HEK293 (cell line): ENCODE results near the gene SIRT1.

ENCODE experiments used
- FEZF1 ChIP-seq: fragments of 450-650 bp; formaldehyde crosslinking; IDR thresholded peaks from 2 replicates; pipeline ENCODE4 v1.5.1; 2016; ENCODE audit warnings: missing biosample characterization, missing genetic modification characterization
- RBAK ChIP-seq: fragments of 450-650 bp; formaldehyde crosslinking; IDR thresholded peaks from 2 replicates; pipeline ENCODE4 v1.5.1; 2016; ENCODE audit warnings: missing biosample characterization, missing genetic modification characterization
- ZFP37 ChIP-seq: fragments of 450-650 bp; formaldehyde crosslinking; IDR thresholded peaks from 2 replicates; pipeline ENCODE4 v1.5.1; 2016; ENCODE audit warnings: missing biosample characterization, missing genetic modification characterization
- ZNF114 ChIP-seq: fragments of 450-650 bp; formaldehyde crosslinking; IDR thresholded peaks from 2 replicates; pipeline ENCODE4 v1.5.0; 2017; ENCODE audit warnings: missing biosample characterization, missing genetic modification characterization
- ZNF133 ChIP-seq: fragments of 450-650 bp; formaldehyde crosslinking; IDR thresholded peaks from 2 replicates; pipeline ENCODE4 v1.5.1; 2016; ENCODE audit warnings: missing biosample characterization, missing genetic modification characterization
- ZNF140 ChIP-seq: fragments of 450-650 bp; formaldehyde crosslinking; IDR thresholded peaks from 2 replicates; pipeline ENCODE4 v1.5.1; 2016; ENCODE audit warnings: missing biosample characterization, missing genetic modification characterization
- ZNF341 ChIP-seq: fragments of 450-650 bp; formaldehyde crosslinking; IDR thresholded peaks from 2 replicates; pipeline ENCODE4; 2016; ENCODE audit warnings: low read depth, missing biosample characterization, missing genetic modification characterization
- ZNF366 ChIP-seq: fragments of 450-650 bp; formaldehyde crosslinking; conservative IDR thresholded peaks from 2 replicates; pipeline ENCODE4 v1.5.1; 2016; ENCODE audit warnings: missing biosample characterization, missing genetic modification characterization
- ZNF416 ChIP-seq: fragments of 450-650 bp; formaldehyde crosslinking; IDR thresholded peaks from 2 replicates; pipeline ENCODE4 v1.5.1; 2016; ENCODE audit warnings: missing biosample characterization, missing genetic modification characterization
- ZNF530 ChIP-seq: fragments of 450-650 bp; formaldehyde crosslinking; IDR thresholded peaks from 2 replicates; pipeline ENCODE4 v1.5.1; 2016; ENCODE audit warnings: low read depth, missing biosample characterization, missing genetic modification characterization
- ZNF544 ChIP-seq: fragments of 450-650 bp; formaldehyde crosslinking; IDR thresholded peaks from 2 replicates; pipeline ENCODE4 v1.5.0; 2017; ENCODE audit warnings: missing biosample characterization, missing genetic modification characterization
- ZNF555 ChIP-seq: fragments of 450-650 bp; formaldehyde crosslinking; conservative IDR thresholded peaks from 2 replicates; pipeline ENCODE4 v1.5.1; 2017; ENCODE audit warnings: missing biosample characterization, mild to moderate bottlenecking, missing genetic modification characterization, inconsistent platforms
- ZNF626 ChIP-seq: fragments of 450-650 bp; sonication (Bioruptor Pico); formaldehyde crosslinking; IDR thresholded peaks from 2 replicates; pipeline ENCODE4 v1.5.1; 2018; ENCODE audit warnings: missing biosample characterization, missing genetic modification characterization, inconsistent platforms
- TF ChIP-seq, protein P1 (sequence below): fragments of 450-650 bp; formaldehyde crosslinking; conservative IDR thresholded peaks from 2 replicates; pipeline ENCODE4 v1.5.1; 2016; ENCODE audit warnings: low read depth, missing biosample characterization, missing genetic modification characterization
- TF ChIP-seq, protein P2 (sequence below): fragments of 450-650 bp; formaldehyde crosslinking; IDR thresholded peaks from 2 replicates; pipeline ENCODE4 v1.5.1; 2016; ENCODE audit warnings: missing biosample characterization, missing genetic modification characterization
- TF ChIP-seq, protein P3 (sequence below): fragments of 450-650 bp; formaldehyde crosslinking; IDR thresholded peaks from 2 replicates; pipeline ENCODE4 v1.5.1; 2016; ENCODE audit warnings: missing biosample characterization, missing genetic modification characterization, low read depth
- TF ChIP-seq, protein P4 (sequence below): fragments of 450-650 bp; formaldehyde crosslinking; IDR thresholded peaks from 2 replicates; pipeline ENCODE4 v1.5.1; 2016; ENCODE audit warnings: missing biosample characterization, missing genetic modification characterization
- TF ChIP-seq, protein P5 (sequence below): sonication (generic); formaldehyde crosslinking; IDR thresholded peaks from 2 replicates; pipeline ENCODE4 v1.8.1; 2022; ENCODE audit warnings: mild to moderate bottlenecking, moderate library complexity, missing genetic modification reagents
- TF ChIP-seq, protein P6 (sequence below): fragments of 450-650 bp; formaldehyde crosslinking; conservative IDR thresholded peaks from 2 replicates; pipeline ENCODE4 v1.5.1; 2016; ENCODE audit warnings: low read depth, missing biosample characterization, missing genetic modification characterization
- TF ChIP-seq, protein P7 (sequence below): fragments of 450-650 bp; formaldehyde crosslinking; IDR thresholded peaks from 2 replicates; pipeline ENCODE4 v1.5.1; 2017; ENCODE audit warnings: missing biosample characterization, missing genetic modification characterization

Gene SIRT1

DNA sequence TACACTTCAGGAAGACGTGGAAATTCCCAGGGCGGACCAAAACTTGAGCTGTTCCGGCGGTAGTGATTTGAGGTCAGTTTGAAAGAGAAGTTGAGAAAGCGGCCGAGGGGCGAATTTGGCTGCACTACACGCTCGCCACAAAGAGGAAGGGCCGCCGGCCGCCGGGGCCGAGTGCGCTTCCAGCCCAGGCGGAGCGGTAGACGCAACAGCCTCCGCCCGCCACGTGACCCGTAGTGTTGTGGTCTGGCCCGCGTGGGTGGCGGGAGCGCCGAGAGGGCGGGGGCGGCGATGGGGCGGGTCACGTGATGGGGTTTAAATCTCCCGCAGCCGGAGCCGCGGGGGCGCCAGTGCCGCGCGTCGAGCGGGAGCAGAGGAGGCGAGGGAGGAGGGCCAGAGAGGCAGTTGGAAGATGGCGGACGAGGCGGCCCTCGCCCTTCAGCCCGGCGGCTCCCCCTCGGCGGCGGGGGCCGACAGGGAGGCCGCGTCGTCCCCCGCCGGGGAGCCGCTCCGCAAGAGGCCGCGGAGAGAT, at the start of gene SIRT1 (continued):
- TF ChIP-seq, protein P1, sequence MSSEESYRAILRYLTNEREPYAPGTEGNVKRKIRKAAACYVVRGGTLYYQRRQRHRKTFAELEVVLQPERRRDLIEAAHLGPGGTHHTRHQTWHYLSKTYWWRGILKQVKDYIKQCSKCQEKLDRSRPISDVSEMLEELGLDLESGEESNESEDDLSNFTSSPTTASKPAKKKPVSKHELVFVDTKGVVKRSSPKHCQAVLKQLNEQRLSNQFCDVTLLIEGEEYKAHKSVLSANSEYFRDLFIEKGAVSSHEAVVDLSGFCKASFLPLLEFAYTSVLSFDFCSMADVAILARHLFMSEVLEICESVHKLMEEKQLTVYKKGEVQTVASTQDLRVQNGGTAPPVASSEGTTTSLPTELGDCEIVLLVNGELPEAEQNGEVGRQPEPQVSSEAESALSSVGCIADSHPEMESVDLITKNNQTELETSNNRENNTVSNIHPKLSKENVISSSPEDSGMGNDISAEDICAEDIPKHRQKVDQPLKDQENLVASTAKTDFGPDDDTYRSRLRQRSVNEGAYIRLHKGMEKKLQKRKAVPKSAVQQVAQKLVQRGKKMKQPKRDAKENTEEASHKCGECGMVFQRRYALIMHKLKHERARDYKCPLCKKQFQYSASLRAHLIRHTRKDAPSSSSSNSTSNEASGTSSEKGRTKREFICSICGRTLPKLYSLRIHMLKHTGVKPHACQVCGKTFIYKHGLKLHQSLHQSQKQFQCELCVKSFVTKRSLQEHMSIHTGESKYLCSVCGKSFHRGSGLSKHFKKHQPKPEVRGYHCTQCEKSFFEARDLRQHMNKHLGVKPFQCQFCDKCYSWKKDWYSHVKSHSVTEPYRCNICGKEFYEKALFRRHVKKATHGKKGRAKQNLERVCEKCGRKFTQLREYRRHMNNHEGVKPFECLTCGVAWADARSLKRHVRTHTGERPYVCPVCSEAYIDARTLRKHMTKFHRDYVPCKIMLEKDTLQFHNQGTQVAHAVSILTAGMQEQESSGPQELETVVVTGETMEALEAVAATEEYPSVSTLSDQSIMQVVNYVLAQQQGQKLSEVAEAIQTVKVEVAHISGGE = peak; percentile 77
- peak; percentile 99 for TF ChIP-seq ZNF341
- TF ChIP-seq ZNF133 (tag by site-specific recombination) = no peak
- TF ChIP-seq, protein P2, sequence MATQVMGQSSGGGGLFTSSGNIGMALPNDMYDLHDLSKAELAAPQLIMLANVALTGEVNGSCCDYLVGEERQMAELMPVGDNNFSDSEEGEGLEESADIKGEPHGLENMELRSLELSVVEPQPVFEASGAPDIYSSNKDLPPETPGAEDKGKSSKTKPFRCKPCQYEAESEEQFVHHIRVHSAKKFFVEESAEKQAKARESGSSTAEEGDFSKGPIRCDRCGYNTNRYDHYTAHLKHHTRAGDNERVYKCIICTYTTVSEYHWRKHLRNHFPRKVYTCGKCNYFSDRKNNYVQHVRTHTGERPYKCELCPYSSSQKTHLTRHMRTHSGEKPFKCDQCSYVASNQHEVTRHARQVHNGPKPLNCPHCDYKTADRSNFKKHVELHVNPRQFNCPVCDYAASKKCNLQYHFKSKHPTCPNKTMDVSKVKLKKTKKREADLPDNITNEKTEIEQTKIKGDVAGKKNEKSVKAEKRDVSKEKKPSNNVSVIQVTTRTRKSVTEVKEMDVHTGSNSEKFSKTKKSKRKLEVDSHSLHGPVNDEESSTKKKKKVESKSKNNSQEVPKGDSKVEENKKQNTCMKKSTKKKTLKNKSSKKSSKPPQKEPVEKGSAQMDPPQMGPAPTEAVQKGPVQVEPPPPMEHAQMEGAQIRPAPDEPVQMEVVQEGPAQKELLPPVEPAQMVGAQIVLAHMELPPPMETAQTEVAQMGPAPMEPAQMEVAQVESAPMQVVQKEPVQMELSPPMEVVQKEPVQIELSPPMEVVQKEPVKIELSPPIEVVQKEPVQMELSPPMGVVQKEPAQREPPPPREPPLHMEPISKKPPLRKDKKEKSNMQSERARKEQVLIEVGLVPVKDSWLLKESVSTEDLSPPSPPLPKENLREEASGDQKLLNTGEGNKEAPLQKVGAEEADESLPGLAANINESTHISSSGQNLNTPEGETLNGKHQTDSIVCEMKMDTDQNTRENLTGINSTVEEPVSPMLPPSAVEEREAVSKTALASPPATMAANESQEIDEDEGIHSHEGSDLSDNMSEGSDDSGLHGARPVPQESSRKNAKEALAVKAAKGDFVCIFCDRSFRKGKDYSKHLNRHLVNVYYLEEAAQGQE (tag by site-specific recombination) = no peak
- peak; percentile 73 for TF ChIP-seq FEZF1 (tag by site-specific recombination)
- TF ChIP-seq, protein P3, sequence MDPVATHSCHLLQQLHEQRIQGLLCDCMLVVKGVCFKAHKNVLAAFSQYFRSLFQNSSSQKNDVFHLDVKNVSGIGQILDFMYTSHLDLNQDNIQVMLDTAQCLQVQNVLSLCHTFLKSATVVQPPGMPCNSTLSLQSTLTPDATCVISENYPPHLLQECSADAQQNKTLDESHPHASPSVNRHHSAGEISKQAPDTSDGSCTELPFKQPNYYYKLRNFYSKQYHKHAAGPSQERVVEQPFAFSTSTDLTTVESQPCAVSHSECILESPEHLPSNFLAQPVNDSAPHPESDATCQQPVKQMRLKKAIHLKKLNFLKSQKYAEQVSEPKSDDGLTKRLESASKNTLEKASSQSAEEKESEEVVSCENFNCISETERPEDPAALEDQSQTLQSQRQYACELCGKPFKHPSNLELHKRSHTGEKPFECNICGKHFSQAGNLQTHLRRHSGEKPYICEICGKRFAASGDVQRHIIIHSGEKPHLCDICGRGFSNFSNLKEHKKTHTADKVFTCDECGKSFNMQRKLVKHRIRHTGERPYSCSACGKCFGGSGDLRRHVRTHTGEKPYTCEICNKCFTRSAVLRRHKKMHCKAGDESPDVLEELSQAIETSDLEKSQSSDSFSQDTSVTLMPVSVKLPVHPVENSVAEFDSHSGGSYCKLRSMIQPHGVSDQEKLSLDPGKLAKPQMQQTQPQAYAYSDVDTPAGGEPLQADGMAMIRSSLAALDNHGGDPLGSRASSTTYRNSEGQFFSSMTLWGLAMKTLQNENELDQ (tag by site-specific recombination) = no peak
- TF ChIP-seq, protein P4, sequence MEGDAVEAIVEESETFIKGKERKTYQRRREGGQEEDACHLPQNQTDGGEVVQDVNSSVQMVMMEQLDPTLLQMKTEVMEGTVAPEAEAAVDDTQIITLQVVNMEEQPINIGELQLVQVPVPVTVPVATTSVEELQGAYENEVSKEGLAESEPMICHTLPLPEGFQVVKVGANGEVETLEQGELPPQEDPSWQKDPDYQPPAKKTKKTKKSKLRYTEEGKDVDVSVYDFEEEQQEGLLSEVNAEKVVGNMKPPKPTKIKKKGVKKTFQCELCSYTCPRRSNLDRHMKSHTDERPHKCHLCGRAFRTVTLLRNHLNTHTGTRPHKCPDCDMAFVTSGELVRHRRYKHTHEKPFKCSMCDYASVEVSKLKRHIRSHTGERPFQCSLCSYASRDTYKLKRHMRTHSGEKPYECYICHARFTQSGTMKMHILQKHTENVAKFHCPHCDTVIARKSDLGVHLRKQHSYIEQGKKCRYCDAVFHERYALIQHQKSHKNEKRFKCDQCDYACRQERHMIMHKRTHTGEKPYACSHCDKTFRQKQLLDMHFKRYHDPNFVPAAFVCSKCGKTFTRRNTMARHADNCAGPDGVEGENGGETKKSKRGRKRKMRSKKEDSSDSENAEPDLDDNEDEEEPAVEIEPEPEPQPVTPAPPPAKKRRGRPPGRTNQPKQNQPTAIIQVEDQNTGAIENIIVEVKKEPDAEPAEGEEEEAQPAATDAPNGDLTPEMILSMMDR = peak; percentile 47; the same call in 1 of the 2 replicates
- TF ChIP-seq ZFP37 = peak; percentile 62
- TF ChIP-seq ZNF140 (tag by site-specific recombination) = no peak
- no peak for TF ChIP-seq RBAK
- TF ChIP-seq ZNF366 (tag by site-specific recombination) = no peak; the same call in 1 of the 2 replicates
- TF ChIP-seq ZNF544 (tag by site-specific recombination) = no peak
- TF ChIP-seq ZNF416 = no peak
- TF ChIP-seq ZNF555 = no peak
- no peak for TF ChIP-seq ZNF626 (tag by site-specific recombination)
- TF ChIP-seq, protein P5, sequence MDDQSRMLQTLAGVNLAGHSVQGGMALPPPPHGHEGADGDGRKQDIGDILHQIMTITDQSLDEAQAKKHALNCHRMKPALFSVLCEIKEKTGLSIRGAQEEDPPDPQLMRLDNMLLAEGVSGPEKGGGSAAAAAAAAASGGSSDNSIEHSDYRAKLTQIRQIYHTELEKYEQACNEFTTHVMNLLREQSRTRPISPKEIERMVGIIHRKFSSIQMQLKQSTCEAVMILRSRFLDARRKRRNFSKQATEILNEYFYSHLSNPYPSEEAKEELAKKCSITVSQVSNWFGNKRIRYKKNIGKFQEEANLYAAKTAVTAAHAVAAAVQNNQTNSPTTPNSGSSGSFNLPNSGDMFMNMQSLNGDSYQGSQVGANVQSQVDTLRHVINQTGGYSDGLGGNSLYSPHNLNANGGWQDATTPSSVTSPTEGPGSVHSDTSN (CRISPR knock-in tag) = peak; percentile 62; the same call in 1 of the 2 replicates
- TF ChIP-seq ZNF530 = no peak
- TF ChIP-seq, protein P6, sequence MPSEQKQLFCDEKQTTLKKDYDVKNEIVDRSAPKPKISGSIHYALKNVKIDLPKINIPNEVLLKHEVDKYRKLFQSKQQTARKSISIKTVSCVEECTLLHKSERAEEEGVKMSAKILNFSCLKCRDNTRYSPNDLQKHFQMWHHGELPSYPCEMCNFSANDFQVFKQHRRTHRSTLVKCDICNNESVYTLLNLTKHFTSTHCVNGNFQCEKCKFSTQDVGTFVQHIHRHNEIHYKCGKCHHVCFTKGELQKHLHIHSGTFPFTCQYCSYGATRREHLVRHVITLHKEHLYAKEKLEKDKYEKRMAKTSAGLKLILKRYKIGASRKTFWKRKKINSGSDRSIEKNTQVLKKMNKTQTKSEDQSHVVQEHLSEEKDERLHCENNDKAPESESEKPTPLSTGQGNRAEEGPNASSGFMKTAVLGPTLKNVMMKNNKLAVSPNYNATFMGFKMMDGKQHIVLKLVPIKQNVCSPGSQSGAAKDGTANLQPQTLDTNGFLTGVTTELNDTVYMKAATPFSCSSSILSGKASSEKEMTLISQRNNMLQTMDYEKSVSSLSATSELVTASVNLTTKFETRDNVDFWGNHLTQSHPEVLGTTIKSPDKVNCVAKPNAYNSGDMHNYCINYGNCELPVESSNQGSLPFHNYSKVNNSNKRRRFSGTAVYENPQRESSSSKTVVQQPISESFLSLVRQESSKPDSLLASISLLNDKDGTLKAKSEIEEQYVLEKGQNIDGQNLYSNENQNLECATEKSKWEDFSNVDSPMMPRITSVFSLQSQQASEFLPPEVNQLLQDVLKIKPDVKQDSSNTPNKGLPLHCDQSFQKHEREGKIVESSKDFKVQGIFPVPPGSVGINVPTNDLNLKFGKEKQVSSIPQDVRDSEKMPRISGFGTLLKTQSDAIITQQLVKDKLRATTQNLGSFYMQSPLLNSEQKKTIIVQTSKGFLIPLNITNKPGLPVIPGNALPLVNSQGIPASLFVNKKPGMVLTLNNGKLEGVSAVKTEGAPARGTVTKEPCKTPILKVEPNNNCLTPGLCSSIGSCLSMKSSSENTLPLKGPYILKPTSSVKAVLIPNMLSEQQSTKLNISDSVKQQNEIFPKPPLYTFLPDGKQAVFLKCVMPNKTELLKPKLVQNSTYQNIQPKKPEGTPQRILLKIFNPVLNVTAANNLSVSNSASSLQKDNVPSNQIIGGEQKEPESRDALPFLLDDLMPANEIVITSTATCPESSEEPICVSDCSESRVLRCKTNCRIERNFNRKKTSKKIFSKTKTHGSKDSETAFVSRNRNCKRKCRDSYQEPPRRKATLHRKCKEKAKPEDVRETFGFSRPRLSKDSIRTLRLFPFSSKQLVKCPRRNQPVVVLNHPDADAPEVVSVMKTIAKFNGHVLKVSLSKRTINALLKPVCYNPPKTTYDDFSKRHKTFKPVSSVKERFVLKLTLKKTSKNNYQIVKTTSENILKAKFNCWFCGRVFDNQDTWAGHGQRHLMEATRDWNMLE (tag by site-specific recombination) = 0 out of 2 replicates have a peak, but pooled peaks have one; percentile 24
- no peak for TF ChIP-seq ZNF114 (tag by site-specific recombination)
- TF ChIP-seq, protein P7, sequence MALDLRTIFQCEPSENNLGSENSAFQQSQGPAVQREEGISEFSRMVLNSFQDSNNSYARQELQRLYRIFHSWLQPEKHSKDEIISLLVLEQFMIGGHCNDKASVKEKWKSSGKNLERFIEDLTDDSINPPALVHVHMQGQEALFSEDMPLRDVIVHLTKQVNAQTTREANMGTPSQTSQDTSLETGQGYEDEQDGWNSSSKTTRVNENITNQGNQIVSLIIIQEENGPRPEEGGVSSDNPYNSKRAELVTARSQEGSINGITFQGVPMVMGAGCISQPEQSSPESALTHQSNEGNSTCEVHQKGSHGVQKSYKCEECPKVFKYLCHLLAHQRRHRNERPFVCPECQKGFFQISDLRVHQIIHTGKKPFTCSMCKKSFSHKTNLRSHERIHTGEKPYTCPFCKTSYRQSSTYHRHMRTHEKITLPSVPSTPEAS (tag by site-specific recombination) = no peak
